HepG2 (cell line): ENCODE data around the gene DCTN2. TPM values are rescaled to one million over a fixed set of nuclear protein-coding genes. Genes with fewer than 3 reads are reported as not detected.

ENCODE experiments used
- CAMTA2 ChIP-seq: sonication (generic); formaldehyde crosslinking; IDR thresholded peaks from 2 replicates; pipeline ENCODE4 v1.4.0; 2020; ENCODE audit warnings: mild to moderate bottlenecking, missing genetic modification reagents, borderline replicate concordance
- CHD2 ChIP-seq: IDR thresholded peaks from 2 replicates; pipeline ENCODE4 v1.6.1; 2011; ENCODE audit warnings: low read depth, low read length, improper control_type of control experiment
- GZF1 ChIP-seq: sonication (generic); formaldehyde crosslinking; IDR thresholded peaks from 2 replicates; pipeline ENCODE4 v1.5.1; 2020; ENCODE audit warnings: mild to moderate bottlenecking, missing genetic modification reagents
- HMGXB4 ChIP-seq, 2 experiments: sonication (generic) in 1 of 2; formaldehyde crosslinking in 1 of 2; IDR thresholded peaks; 2 replicates each; pipeline versions ENCODE4 v1.4.0 to v1.6.1; 2018 to 2020; ENCODE audit warnings: missing genetic modification reagents in 2 of 2, borderline replicate concordance in 1 of 2, low read depth in 1 of 2, mild to moderate bottlenecking in 1 of 2, missing biosample characterization in 1 of 2
- RFXAP ChIP-seq: sonication (generic); formaldehyde crosslinking; IDR thresholded peaks from 2 replicates; pipeline ENCODE4 v1.4.0; 2020; ENCODE audit warnings: missing genetic modification reagents, borderline replicate concordance
- ZBTB39 ChIP-seq: sonication (generic); formaldehyde crosslinking; IDR thresholded peaks from 2 replicates; pipeline ENCODE4 v1.5.0; 2020; ENCODE audit warnings: missing genetic modification reagents
- ZNF17 ChIP-seq: sonication (generic); formaldehyde crosslinking; IDR thresholded peaks from 2 replicates; pipeline ENCODE4 v1.5.0; 2020; ENCODE audit warnings: mild to moderate bottlenecking, missing genetic modification reagents
- ZNF274 ChIP-seq: sonication (generic); formaldehyde crosslinking; IDR thresholded peaks from 2 replicates; pipeline ENCODE4 v1.5.1; 2020; ENCODE audit warnings: mild to moderate bottlenecking, missing genetic modification reagents
- polyA plus RNA-seq, 8 experiments: library from polyadenylated mRNA; depleted of rRNA in 3 of 8; stranded (reverse) in 7 of 8; unstranded in 1 of 8; fragments of >200 nt; fragmentation: Illumina TruSeq in 4 of 8; extraction: Trizol in 4 of 8; gene quantifications; 2 replicates each; pipeline versions ENCODE4 v1.2.1 to v1.2.3, GENCODE V29; 2011 to 2016; ENCODE audit warnings: low read depth in 4 of 8, missing spikeins in 1 of 8, mixed read lengths in 1 of 8; ENCODE audit not compliant: insufficient read depth in 1 of 8
- total RNA-seq, 5 experiments: library from RNA; depleted of rRNA; stranded (reverse); fragments of >200 nt; fragmentation: Illumina TruSeq; extraction: Trizol; gene quantifications; 2 replicates each; pipeline ENCODE4 v1.2.3, GENCODE V29; 2016; ENCODE audit warnings: low read depth in 1 of 5
- TF ChIP-seq, protein P1 (sequence below): sonication (generic); formaldehyde crosslinking; IDR thresholded peaks from 2 replicates; pipeline ENCODE4 v1.8.1; 2023; ENCODE audit warnings: mild to moderate bottlenecking, moderate library complexity, missing genetic modification reagents
- TF ChIP-seq, protein P2 (sequence below), 2 experiments: sonication (generic) in 1 of 2; formaldehyde crosslinking in 1 of 2; IDR thresholded peaks; 2 replicates each; pipeline versions ENCODE4 v1.6.1 to v1.9.0; 2014 to 2022; ENCODE audit warnings: antibody characterized with exemption in 1 of 2, borderline replicate concordance in 1 of 2, inconsistent platforms in 1 of 2, low read depth in 1 of 2, missing genetic modification reagents in 1 of 2
- TF ChIP-seq, protein P3 (sequence below): sonication (generic); formaldehyde crosslinking; IDR thresholded peaks from 2 replicates; pipeline ENCODE4 v1.5.1; 2020; ENCODE audit warnings: mild to moderate bottlenecking, missing genetic modification reagents, moderate library complexity
- TF ChIP-seq, protein P4 (sequence below): IDR thresholded peaks from 2 replicates; pipeline ENCODE4 v1.6.1; 2016; ENCODE audit warnings: mild to moderate bottlenecking

The DCTN2 gene
- total and polyA plus RNA-seq, 2 of the 13 experiments (the other 11 are each of a cell fraction or from before 2014, with no cell fraction given), result 72.0 to 77.4 TPM

- TF ChIP-seq ZNF274 (0 out of 2 replicates have a peak, but pooled peaks have one; percentile 28), ZBTB39 (0 out of 2 replicates have a peak, but pooled peaks have one; percentile 48), RFXAP (peak; percentile 78; the same call in 1 of the 2 replicates), HMGXB4 (CRISPR knock-in tag; IDR thresholded peaks at IDR 0.05; ENCODE audit: borderline replicate concordance in 1 of 2, low read depth in 1 of 2) (peak in 1 of 2 experiments; percentile 86; a peak in 1 of 4 replicates), GZF1 (CRISPR knock-in tag) (no peak), ZNF17 (CRISPR knock-in tag) (no peak), CAMTA2 (no peak), CHD2 (peak; percentile 77; the same call in 1 of the 2 replicates)
- TF ChIP-seq, protein P1, sequence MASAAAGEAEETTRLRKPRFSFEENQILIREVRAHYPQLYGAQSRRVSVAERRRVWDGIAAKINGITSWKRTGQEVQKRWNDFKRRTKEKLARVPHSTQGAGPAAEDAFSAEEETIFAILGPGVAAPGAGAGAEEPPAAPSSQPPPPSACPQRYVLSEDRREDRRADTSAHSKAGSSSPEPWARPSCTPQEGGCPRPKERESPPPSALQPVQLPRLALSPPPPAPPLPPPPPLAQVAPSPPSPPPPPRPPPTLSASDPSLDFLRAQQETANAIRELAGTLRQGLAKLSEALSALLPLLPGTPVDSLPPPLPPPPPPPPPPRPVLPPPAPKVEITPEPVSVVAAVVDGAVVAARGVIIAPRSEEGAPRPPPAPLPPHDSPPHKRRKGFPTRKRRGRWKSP (CRISPR knock-in tag), result peak; percentile 49; the same call in 1 of the 2 replicates
- TF ChIP-seq, protein P2, sequence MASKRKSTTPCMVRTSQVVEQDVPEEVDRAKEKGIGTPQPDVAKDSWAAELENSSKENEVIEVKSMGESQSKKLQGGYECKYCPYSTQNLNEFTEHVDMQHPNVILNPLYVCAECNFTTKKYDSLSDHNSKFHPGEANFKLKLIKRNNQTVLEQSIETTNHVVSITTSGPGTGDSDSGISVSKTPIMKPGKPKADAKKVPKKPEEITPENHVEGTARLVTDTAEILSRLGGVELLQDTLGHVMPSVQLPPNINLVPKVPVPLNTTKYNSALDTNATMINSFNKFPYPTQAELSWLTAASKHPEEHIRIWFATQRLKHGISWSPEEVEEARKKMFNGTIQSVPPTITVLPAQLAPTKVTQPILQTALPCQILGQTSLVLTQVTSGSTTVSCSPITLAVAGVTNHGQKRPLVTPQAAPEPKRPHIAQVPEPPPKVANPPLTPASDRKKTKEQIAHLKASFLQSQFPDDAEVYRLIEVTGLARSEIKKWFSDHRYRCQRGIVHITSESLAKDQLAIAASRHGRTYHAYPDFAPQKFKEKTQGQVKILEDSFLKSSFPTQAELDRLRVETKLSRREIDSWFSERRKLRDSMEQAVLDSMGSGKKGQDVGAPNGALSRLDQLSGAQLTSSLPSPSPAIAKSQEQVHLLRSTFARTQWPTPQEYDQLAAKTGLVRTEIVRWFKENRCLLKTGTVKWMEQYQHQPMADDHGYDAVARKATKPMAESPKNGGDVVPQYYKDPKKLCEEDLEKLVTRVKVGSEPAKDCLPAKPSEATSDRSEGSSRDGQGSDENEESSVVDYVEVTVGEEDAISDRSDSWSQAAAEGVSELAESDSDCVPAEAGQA (IDR thresholded peaks at IDR 0.05; ENCODE audit: low read depth), result no peak
- TF ChIP-seq, protein P2 (CRISPR knock-in tag; IDR thresholded peaks at IDR 0.05; ENCODE audit: borderline replicate concordance), result no peak
- TF ChIP-seq, protein P3, sequence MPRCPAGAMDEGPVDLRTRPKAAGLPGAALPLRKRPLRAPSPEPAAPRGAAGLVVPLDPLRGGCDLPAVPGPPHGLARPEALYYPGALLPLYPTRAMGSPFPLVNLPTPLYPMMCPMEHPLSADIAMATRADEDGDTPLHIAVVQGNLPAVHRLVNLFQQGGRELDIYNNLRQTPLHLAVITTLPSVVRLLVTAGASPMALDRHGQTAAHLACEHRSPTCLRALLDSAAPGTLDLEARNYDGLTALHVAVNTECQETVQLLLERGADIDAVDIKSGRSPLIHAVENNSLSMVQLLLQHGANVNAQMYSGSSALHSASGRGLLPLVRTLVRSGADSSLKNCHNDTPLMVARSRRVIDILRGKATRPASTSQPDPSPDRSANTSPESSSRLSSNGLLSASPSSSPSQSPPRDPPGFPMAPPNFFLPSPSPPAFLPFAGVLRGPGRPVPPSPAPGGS (CRISPR knock-in tag), result no peak
- TF ChIP-seq, protein P4, sequence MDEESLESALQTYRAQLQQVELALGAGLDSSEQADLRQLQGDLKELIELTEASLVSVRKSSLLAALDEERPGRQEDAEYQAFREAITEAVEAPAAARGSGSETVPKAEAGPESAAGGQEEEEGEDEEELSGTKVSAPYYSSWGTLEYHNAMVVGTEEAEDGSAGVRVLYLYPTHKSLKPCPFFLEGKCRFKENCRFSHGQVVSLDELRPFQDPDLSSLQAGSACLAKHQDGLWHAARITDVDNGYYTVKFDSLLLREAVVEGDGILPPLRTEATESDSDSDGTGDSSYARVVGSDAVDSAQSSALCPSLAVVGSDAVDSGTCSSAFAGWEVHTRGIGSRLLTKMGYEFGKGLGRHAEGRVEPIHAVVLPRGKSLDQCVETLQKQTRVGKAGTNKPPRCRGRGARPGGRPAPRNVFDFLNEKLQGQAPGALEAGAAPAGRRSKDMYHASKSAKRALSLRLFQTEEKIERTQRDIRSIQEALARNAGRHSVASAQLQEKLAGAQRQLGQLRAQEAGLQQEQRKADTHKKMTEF, result peak; percentile 92
These were observed 24.7 kb downstream of the DCTN2 start, which contains the start of gene MBD6 (continued) for GRCh38 chr12:57522011-57522886.
